PFSK-1 (cell line): ENCODE results near the gene NTMT2.

ENCODE experiments used
- FOXP2 ChIP-seq: optimal IDR thresholded peaks from 2 replicates; pipeline ENCODE3; 2011; ENCODE audit warnings: borderline replicate concordance, control low read depth, inconsistent platforms; ENCODE audit not compliant: insufficient read depth; ENCODE audit errors: extremely low read length, extremely low read depth
- POLR2AphosphoS5 ChIP-seq: IDR thresholded peaks from 2 replicates; pipeline ENCODE4 v1.6.1; 2012; ENCODE audit warnings: low read depth, mild to moderate bottlenecking, control low read depth, low read length, moderate library complexity
- SIN3A ChIP-seq: IDR thresholded peaks from 2 replicates; pipeline ENCODE4 v1.6.1; 2012; ENCODE audit warnings: mild to moderate bottlenecking, low read length, moderate library complexity, borderline replicate concordance; ENCODE audit not compliant: insufficient read depth
- TAF1 ChIP-seq: IDR thresholded peaks from 2 replicates; pipeline ENCODE4 v1.6.1; 2012; ENCODE audit warnings: low read length, control low read depth, borderline replicate concordance; ENCODE audit not compliant: insufficient read depth
- TF ChIP-seq, protein P1 (sequence below), 2 experiments: IDR thresholded peaks; 2 replicates each; pipeline versions ENCODE4 v1.6.1 to v1.8.0; 2011 to 2012; ENCODE audit warnings: low read depth in 2 of 2, low read length in 2 of 2, control low read depth in 1 of 2, inconsistent platforms in 1 of 2, mild to moderate bottlenecking in 1 of 2, moderate library complexity in 1 of 2; ENCODE audit not compliant: insufficient read depth in 1 of 2

The NTMT2 gene

DNA sequence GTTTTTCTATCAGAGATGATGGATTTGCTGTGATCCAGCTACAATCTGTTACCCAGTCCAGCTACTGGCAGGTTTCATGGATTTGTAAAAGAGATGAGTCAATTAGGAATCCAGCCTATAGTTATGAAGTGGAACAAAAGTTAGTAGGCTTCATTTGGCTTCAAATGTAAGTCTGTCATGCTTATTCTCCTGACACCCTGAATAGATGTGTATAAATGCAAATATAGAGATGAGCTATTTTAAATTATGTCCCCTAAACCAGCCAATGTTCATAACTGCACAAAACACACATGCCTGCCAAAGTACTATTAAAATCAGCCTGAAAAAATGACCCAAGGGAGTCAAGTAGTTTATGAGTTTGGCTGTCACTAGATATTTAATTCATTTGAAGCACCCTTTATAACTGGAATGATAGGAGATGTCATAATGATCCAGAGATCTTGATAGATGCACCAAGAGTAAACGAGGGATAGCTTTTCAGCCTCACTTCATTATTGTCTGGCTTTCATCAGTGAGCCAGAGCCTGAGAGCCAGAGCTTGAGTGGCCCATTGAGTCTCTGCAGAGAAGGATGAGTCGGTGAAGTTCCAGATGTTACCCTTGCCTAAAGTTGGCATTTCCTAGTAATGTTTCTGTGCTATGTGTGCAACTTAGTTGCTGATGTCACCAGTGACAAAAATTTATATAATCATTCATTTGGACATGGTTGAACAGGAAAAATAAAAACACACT is 11.8 kb upstream of the NTMT2 start:
- TF ChIP-seq TAF1, result no peak
- no peak for TF ChIP-seq FOXP2
- no peak for TF ChIP-seq SIN3A
- no peak for TF ChIP-seq POLR2AphosphoS5
- TF ChIP-seq, protein P1, sequence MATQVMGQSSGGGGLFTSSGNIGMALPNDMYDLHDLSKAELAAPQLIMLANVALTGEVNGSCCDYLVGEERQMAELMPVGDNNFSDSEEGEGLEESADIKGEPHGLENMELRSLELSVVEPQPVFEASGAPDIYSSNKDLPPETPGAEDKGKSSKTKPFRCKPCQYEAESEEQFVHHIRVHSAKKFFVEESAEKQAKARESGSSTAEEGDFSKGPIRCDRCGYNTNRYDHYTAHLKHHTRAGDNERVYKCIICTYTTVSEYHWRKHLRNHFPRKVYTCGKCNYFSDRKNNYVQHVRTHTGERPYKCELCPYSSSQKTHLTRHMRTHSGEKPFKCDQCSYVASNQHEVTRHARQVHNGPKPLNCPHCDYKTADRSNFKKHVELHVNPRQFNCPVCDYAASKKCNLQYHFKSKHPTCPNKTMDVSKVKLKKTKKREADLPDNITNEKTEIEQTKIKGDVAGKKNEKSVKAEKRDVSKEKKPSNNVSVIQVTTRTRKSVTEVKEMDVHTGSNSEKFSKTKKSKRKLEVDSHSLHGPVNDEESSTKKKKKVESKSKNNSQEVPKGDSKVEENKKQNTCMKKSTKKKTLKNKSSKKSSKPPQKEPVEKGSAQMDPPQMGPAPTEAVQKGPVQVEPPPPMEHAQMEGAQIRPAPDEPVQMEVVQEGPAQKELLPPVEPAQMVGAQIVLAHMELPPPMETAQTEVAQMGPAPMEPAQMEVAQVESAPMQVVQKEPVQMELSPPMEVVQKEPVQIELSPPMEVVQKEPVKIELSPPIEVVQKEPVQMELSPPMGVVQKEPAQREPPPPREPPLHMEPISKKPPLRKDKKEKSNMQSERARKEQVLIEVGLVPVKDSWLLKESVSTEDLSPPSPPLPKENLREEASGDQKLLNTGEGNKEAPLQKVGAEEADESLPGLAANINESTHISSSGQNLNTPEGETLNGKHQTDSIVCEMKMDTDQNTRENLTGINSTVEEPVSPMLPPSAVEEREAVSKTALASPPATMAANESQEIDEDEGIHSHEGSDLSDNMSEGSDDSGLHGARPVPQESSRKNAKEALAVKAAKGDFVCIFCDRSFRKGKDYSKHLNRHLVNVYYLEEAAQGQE (IDR thresholded peaks at IDR 0.05; ENCODE audit: insufficient read depth in 1 of 2, low read depth in 2 of 2, low read length in 2 of 2), result no peak

DNA sequence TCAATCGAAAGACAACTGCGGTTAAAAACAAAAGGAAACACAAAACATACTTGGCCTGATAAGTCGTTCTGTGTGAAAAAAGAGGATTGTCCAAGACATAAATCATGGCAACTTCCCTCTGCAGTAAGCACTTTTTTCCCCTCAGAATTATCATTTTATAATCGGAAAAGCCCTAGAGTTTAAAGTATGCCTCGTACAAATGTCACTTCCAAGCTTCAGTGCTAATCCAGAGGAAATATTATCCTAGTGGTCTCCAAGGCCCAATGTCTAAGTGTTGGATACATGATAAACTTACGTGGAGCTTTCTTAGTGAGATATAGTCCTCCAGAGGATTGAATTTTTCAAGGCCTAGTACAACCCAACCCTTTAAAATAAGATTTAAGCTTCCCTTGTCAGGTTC is 11.2 kb upstream of the NTMT2 start:
- TF ChIP-seq SIN3A (no peak), POLR2AphosphoS5 (no peak), TAF1 (no peak), FOXP2 (no peak)
- TF ChIP-seq, protein P1 (IDR thresholded peaks at IDR 0.05; ENCODE audit: insufficient read depth in 1 of 2, low read depth in 2 of 2, low read length in 2 of 2), result no peak

DNA sequence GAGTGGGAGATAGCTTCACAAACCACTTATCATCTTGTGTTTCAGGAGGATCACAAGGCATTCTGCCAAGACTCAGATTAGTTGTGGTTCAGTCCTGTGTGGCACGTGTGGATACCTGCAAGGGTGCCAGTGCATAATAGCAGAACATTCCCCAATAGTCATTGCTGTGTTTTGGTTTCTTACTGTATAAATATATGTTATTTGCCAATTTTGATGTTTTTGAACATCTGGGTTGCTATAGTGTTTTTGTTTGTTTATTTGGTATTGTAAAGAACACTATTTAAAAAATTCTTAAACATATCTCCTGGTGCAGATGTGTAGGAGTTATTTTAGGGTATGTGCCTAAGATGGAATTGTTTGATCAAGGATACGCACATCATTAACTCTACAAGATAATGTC is 5.4 kb upstream of the NTMT2 start:
- TF ChIP-seq TAF1 (no peak), SIN3A (no peak), FOXP2 (no peak), POLR2AphosphoS5 (no peak)
- TF ChIP-seq, protein P1 (IDR thresholded peaks at IDR 0.05; ENCODE audit: insufficient read depth in 1 of 2, low read depth in 2 of 2, low read length in 2 of 2), result no peak

DNA sequence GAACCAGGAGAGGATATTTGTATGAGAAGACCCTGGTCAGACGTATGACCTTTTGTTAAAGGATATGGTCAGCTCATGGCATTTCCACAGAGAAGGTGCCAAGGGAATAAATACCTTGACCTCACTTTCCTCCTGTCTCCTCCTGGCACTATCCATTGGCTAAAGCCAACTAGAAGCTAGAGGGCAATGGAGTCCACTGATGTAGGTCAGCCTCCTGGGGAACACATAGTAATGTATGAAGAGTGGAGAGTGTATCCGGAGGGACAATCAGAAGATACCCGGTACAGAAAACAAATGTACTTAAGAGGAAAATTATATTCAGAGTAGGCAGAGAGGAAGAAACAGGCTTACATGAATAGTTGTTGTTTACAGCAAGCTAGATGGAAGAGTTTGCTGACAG is 698 bp upstream of the NTMT2 start:
- TF ChIP-seq POLR2AphosphoS5 (no peak), FOXP2 (no peak)

DNA sequence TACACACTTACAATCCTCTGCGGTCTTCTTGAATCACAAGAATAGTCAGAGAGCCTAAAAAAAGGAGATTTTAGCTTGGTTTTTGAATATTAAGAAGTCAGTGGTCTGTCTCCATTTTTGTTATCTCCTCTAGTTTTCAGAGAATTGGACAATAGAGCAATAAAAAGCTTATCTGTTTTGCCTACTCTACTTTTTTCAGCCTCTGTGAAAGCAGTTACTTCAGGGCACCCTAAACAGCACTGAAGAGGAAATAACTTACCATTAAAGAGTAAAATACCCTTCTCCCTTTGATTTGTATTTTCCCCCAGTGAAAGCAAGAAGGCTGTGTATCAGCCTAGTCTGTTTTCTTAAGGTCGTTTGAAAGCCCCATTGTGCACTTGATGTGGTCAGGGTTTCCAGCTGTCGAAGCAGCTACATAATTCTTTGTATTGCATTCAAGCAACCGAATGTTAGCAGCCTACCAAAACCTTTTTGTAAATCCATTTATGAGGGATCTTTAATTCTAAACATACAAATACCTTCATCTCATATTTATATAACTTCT is 1.0 kb downstream of the NTMT2 start:
- no peak for TF ChIP-seq FOXP2
- TF ChIP-seq, protein P1 (IDR thresholded peaks at IDR 0.05; ENCODE audit: insufficient read depth in 1 of 2, low read depth in 2 of 2, low read length in 2 of 2), result no peak
- no peak for TF ChIP-seq TAF1
- TF ChIP-seq SIN3A, result no peak
- no peak for TF ChIP-seq POLR2AphosphoS5
